Measurements from ENCODE around the gene RAB4B. TPM values are rescaled to one million over a fixed set of nuclear protein-coding genes. Genes with fewer than 3 reads are reported as not detected.

The RAB4B gene
- total and polyA plus RNA-seq, 2 of the 13 experiments (the other 11 are each of a cell fraction or from before 2014, with no cell fraction given) = 3.3 to 5.4 TPM

DNA sequence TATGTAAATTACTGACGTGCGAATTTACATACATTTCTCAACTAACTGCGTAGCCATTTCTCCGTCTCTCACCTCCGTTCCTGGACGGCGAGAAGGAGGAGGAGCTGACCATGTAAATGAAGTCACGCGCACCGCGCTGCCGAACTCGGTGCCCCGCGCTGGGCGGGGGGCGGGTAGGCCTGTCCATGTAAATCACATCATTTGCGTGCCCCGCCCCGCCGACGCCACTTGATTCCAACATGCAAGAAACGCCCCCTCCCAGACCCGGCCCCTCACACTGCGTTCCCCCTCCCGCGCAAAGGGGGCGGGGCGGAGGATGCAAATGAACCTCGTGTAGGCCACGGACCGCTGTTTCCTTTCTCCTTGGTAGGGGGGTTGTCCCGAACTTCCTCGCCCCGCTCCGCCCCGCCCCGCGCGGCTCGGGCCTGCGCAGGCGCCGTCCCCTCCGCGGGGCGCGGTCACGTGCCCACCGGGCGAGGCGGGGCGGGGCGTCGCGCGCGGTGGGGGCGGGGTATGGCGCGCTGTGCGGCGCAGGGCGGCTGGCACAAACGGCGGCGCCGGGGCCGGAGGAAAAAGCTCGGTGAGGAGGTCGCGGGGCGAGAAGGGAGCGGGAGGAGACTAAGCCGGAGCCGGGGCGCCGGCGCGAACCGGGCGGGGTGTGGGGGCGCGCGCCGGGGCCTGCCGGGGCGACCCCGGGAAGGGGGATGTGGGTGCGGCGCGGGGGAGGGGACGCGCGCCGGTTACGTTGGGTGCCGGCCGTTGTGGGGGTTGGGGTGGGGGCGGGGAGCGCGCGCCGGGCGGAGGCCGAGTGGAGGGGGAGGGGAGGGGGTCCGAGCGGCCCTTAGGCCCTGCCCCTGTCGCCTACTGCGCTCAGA is 20.9 kb downstream of the RAB4B start, which contains the start of gene EGLN2 (continued):
- TF ChIP-seq, protein P1, sequence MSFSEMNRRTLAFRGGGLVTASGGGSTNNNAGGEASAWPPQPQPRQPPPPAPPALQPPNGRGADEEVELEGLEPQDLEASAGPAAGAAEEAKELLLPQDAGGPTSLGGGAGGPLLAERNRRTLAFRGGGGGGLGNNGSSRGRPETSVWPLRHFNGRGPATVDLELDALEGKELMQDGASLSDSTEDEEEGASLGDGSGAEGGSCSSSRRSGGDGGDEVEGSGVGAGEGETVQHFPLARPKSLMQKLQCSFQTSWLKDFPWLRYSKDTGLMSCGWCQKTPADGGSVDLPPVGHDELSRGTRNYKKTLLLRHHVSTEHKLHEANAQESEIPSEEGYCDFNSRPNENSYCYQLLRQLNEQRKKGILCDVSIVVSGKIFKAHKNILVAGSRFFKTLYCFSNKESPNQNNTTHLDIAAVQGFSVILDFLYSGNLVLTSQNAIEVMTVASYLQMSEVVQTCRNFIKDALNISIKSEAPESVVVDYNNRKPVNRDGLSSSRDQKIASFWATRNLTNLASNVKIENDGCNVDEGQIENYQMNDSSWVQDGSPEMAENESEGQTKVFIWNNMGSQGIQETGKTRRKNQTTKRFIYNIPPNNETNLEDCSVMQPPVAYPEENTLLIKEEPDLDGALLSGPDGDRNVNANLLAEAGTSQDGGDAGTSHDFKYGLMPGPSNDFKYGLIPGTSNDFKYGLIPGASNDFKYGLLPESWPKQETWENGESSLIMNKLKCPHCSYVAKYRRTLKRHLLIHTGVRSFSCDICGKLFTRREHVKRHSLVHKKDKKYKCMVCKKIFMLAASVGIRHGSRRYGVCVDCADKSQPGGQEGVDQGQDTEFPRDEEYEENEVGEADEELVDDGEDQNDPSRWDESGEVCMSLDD (CRISPR knock-in tag; IDR thresholded peaks at IDR 0.05; ENCODE audit: borderline replicate concordance) = no peak
- TF ChIP-seq ELF4 (CRISPR knock-in tag; IDR thresholded peaks at IDR 0.05; ENCODE audit: borderline replicate concordance) = no peak
- no peak; a peak in 1 of 4 replicates for TF ChIP-seq KLF16 (CRISPR knock-in tag; IDR thresholded peaks at IDR 0.05)
- no peak; the same call in 1 of the 2 replicates for TF ChIP-seq NFYC (CRISPR knock-in tag; IDR thresholded peaks at IDR 0.05)
- TF ChIP-seq SNAPC2 (CRISPR knock-in tag; IDR thresholded peaks at IDR 0.05) = peak; percentile 75; the same call in 1 of the 2 replicates
- TF ChIP-seq ZNF441 (CRISPR knock-in tag; IDR thresholded peaks at IDR 0.05; ENCODE audit: borderline replicate concordance) = no peak
- TF ChIP-seq NAIF1 (CRISPR knock-in tag; IDR thresholded peaks at IDR 0.05; ENCODE audit: borderline replicate concordance) = no peak
- TF ChIP-seq ZNF619 (CRISPR knock-in tag; IDR thresholded peaks at IDR 0.05) = no peak
- TF ChIP-seq ZNF367 (CRISPR knock-in tag; IDR thresholded peaks at IDR 0.05; ENCODE audit: borderline replicate concordance) = no peak
- TF ChIP-seq, protein P2, sequence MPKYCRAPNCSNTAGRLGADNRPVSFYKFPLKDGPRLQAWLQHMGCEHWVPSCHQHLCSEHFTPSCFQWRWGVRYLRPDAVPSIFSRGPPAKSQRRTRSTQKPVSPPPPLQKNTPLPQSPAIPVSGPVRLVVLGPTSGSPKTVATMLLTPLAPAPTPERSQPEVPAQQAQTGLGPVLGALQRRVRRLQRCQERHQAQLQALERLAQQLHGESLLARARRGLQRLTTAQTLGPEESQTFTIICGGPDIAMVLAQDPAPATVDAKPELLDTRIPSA (CRISPR knock-in tag; IDR thresholded peaks at IDR 0.05; ENCODE audit: borderline replicate concordance) = no peak
- TF ChIP-seq CCAR2 (optimal IDR thresholded peaks at IDR 0.05; ENCODE audit: low read depth, low read length) = no peak
- TF ChIP-seq IKZF1 (IDR thresholded peaks at IDR 0.05) = no peak
- TF ChIP-seq ZBTB7B (CRISPR knock-in tag; IDR thresholded peaks at IDR 0.05) = no peak
- 0 out of 2 replicates have a peak, but pooled peaks have one; percentile 14 for TF ChIP-seq MLX (CRISPR knock-in tag; IDR thresholded peaks at IDR 0.05)
- no peak for TF ChIP-seq ZNF446 (CRISPR knock-in tag; IDR thresholded peaks at IDR 0.05)
- TF ChIP-seq FOXP4 (CRISPR knock-in tag; IDR thresholded peaks at IDR 0.05) = no peak
- peak; percentile 37; the same call in 1 of the 2 replicates for TF ChIP-seq NCOR1 (IDR thresholded peaks at IDR 0.05; ENCODE audit: borderline replicate concordance, low read length)
- TF ChIP-seq KMT2B (CRISPR knock-in tag; IDR thresholded peaks at IDR 0.05) = no peak
- TF ChIP-seq RFX3 (CRISPR knock-in tag; IDR thresholded peaks at IDR 0.05) = no peak
- TF ChIP-seq FOXK1 (CRISPR knock-in tag; IDR thresholded peaks at IDR 0.05; ENCODE audit: borderline replicate concordance, low read depth) = peak; percentile 25; the same call in 1 of the 2 replicates
- no peak for TF ChIP-seq CAMTA2 (CRISPR knock-in tag; IDR thresholded peaks at IDR 0.05; ENCODE audit: borderline replicate concordance)
- no peak for TF ChIP-seq ZNF782 (CRISPR knock-in tag; IDR thresholded peaks at IDR 0.05; ENCODE audit: borderline replicate concordance)
- TF ChIP-seq SOX13 (IDR thresholded peaks at IDR 0.05) = no peak
- TF ChIP-seq SOX13 (CRISPR knock-in tag; conservative IDR thresholded peaks at IDR 0.05 in 1 of 2, IDR thresholded peaks at IDR 0.05 in 1 of 2) = no peak
- TF ChIP-seq JUND (CRISPR knock-in tag; IDR thresholded peaks at IDR 0.05) = no peak
